NCI-H226 (cell line): ENCODE measurements around the gene DDX47.
"Not testable (repeated sequence)": the region's sequence is repeated elsewhere in the genome, so short reads cannot be mapped to it uniquely, and the experiment has no call there.

Source experiments
- DNase-seq: peaks from one replicate; pipeline ENCODE4 v3.0.0-alpha.2; 2015

The DDX47 gene

DNA sequence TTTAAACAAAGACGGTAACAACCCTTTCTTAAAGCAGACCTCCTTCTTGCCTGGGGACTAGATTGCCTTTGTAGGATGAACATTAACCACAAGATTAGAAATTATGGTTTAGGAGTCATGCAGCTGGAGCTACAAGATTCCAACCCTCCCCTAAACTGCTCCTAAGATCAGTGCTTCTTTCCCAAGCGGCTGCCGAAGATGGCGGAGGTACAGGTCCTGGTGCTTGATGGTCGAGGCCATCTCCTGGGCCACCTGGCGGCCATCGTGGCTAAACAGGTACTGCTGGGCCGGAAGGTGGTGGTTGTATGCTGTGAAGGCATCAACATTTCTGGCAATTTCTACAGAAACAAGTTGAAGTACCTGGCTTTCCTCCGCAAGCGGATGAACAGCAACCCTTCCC is 62.2 kb downstream of the DDX47 start:
- DNase-seq: not testable (repeated sequence)

DNA sequence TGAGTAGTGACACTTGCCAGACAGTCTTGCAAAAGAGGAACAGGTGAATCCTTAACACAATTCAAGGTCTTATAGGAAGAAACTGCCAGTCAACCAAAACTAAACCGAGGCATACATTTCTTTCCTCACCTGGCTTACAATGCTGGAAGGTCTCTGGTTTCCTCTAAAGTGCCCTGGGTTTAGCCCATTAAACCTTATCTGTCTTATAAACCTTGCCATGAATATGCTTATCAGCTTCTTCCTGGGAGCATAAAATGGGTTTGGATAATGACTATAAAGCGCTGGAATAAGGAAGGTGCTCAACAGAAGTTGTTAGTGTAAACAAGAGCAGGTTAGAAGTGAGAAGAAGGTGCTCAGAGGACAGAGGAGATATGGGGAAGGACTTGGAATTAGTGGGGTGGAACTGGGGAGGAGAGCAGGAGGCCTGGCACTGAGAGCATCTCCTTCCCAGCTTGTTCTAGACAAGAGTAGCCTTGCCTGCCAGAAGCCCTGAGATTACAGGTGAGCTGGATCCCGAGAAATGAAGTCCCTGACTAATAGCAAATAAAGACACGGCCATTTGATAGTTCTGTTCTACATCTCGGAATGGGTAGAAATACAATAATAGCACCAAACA is 64.1 kb downstream of the DDX47 start:
- no peak for DNase-seq

DNA sequence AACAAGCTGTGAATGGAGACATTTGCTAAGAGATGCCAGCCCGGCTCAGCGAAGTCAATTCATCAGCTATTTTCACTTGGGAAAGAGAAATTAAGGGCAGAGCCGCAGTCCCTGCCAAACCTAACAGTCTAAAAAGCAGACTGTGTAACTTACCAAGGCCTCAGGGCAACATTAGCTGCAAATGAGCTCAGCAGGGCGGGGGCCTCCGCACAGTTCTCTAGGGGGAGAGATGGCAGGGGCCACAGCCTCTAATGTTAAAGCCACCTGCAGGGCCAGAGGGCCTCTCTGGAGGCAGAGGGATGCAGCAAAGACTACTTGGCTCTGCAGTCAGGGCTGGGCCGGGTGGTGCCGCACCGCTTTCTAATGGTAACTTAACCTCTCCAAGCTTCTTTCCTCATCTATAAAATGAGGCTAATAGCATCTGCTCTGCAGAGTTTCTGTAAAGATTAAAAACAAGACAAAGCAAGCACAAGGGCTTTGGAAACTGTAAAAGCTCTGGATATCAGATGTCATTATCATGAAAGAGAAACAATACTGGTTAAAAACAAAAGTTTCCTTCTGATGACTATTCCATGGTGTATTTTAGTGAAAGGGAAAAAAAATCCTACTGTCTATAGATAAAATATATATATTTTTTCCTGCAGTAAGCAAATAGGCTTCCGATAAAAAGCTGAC is 64.8 kb downstream of the DDX47 start:
- no peak for DNase-seq
